Suprapubic skin (tissue), 4 donors: ENCODE measurements around the gene RPL27. TPM values are rescaled to one million over a fixed set of nuclear protein-coding genes. Genes with fewer than 3 reads are reported as not detected.

Experiments
- DNase-seq, 2 donors: peaks; one replicate each; pipeline ENCODE4 v3.0.0-alpha.2; 2019; ENCODE audit warnings: low spot score in 2 of 2
- H3K27ac ChIP-seq: fragments of 200-600 bp; sonication (generic); one replicate; pipeline ENCODE4 v1.5.1; 2019
- H3K27me3 ChIP-seq: fragments of 200-600 bp; sonication (generic); one replicate; pipeline ENCODE4 v1.5.1; 2019
- H3K36me3 ChIP-seq: fragments of 200-600 bp; sonication (generic); one replicate; pipeline ENCODE4 v1.5.1; 2019
- H3K4me1 ChIP-seq: fragments of 200-600 bp; sonication (generic); one replicate; pipeline ENCODE4 v1.5.1; 2019
- H3K4me3 ChIP-seq: fragments of 200-600 bp; sonication (generic); one replicate; pipeline ENCODE4 v1.5.1; 2019; ENCODE audit warnings: mild to moderate bottlenecking
- H3K9me3 ChIP-seq: fragments of 200-600 bp; sonication (generic); one replicate; pipeline ENCODE4 v1.5.1; 2019
- CTCF ChIP-seq, 2 donors: fragments of 200-600 bp in 1 of 2; fragments of 450-650 bp in 1 of 2; sonication (generic) in 1 of 2; IDR thresholded peaks; one replicate each; pipeline ENCODE4 v1.5.1; 2016 to 2019; ENCODE audit warnings: antibody characterized with exemption in 2 of 2, mild to moderate bottlenecking in 1 of 2, moderate library complexity in 1 of 2
- EP300 ChIP-seq: sonication (generic); formaldehyde crosslinking; IDR thresholded peaks from one replicate; pipeline ENCODE4 v1.6.1; 2017; ENCODE audit warnings: antibody characterized with exemption
- POLR2A ChIP-seq, 2 donors: fragments of 450-650 bp; IDR thresholded peaks; one replicate each; pipeline ENCODE4 v1.6.1; 2017; ENCODE audit warnings: antibody characterized with exemption in 2 of 2, mild to moderate bottlenecking in 2 of 2, moderate library complexity in 2 of 2
- POLR2AphosphoS5 ChIP-seq, 3 donors: sonication (generic); formaldehyde crosslinking; IDR thresholded peaks; one replicate each; pipeline ENCODE4 v1.6.1; 2017; ENCODE audit warnings: antibody characterized with exemption in 3 of 3
- WGBS: methylation state at CpG from one replicate; pipeline ENCODE4 v1.1.5; 2018; 5-methylcytosine and 5-hydroxymethylcytosine counted together
- total RNA-seq, 4 donors: library from RNA; depleted of rRNA; stranded (reverse); fragments of >200 nt; gene quantifications; one replicate each; pipeline ENCODE4 v1.1.0, GENCODE V29; 2016

The RPL27 gene
- total RNA-seq, 4 donors from 2014 or later, result 968 to 1,986 (median 1,251) TPM

DNA sequence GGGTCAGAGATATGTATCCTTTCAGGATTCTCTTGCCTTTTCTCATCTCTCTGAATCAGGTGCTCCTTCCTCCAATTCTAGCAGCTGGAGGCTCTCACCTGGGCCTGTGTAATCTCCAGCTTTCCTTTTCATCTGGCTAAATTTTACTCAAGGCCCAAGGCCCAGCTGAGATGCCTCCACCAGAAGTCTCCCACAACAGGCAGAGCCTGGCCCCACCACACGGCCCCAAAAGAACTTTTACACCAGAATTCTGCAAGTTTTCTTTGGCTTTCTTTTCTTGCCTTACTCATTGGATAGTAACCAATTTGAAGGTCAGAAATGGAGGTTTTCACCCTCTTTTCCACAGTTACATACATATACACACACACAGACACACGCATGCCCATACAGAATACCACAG, 41.4 kb downstream of the RPL27 start:
- Histone ChIP-seq H3K27ac (no peak overlapping the region), H3K4me3 (no peak overlapping the region), H3K4me1 (no peaks in the 10 kb centered on the region), H3K27me3 (no peaks in the 10 kb centered on the region), H3K9me3 (no peaks in the 10 kb centered on the region), H3K36me3 (no peaks in the 10 kb centered on the region)
- TF ChIP-seq POLR2AphosphoS5 (IDR thresholded peaks at IDR 0.05) (no peak), CTCF (IDR thresholded peaks at IDR 0.05) (no peak), EP300 (no peak), POLR2A (IDR thresholded peaks at IDR 0.05) (no peak)
- no peak for DNase-seq
- WGBS, result 95% methylated on average over 2 of the region's 2 CpGs

- TF ChIP-seq POLR2A (IDR thresholded peaks at IDR 0.05) (no peak), CTCF (IDR thresholded peaks at IDR 0.05) (no peak), POLR2AphosphoS5 (IDR thresholded peaks at IDR 0.05) (no peak), EP300 (no peak)
- Histone ChIP-seq H3K4me3 (no peak overlapping the region), H3K36me3 (no peaks in the 10 kb centered on the region), H3K4me1 (no peaks in the 10 kb centered on the region), H3K9me3 (no peaks in the 10 kb centered on the region), H3K27me3 (no peaks in the 10 kb centered on the region), H3K27ac (no peak overlapping the region)
- DNase-seq, result no peak
- WGBS, result 84% methylated on average over 2 of the region's 2 CpGs
Observed at GRCh38 chr17:43040655-43041054, 42.4 kb downstream of the RPL27 start.

DNA sequence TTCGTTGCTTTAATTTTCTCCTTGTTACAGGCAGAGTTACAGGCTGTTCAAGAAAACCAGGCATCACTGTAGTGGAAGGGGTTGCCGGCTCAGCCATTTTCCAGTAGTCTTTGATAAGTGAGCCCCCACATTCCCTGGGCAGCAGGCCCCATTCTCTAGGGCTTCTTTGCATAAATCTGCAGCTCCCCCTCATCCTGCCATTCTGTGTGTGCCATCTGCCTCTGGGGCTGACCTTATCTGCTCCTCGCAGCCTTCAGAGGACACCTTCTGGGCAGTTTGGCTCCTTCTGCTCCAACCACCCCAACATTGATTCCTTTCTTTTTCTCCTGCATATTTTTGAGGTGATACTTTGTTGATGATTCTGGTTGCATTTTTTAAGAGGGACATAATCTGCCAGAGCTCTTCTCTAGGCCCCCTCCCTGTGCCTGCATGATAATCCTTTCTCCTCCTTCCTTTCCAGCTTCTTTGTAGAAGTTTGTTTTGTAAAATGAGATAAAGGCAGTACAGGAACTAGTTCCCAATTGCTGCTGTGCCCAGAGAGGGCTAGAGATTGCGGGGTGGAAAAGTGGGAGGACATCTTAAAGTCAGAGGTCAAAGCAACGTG, 43.9 kb downstream of the RPL27 start:
- no peaks in the 10 kb centered on the region for H3K4me1 ChIP-seq
- H3K27me3 ChIP-seq, result no peaks in the 10 kb centered on the region
- H3K36me3 ChIP-seq, result no peaks in the 10 kb centered on the region
- H3K9me3 ChIP-seq, result no peaks in the 10 kb centered on the region
- DNase-seq, result no peak
- no peak for TF ChIP-seq EP300
- TF ChIP-seq POLR2AphosphoS5 (IDR thresholded peaks at IDR 0.05), result no peak
- no peak for TF ChIP-seq POLR2A (IDR thresholded peaks at IDR 0.05)
- TF ChIP-seq CTCF (IDR thresholded peaks at IDR 0.05), result no peak
- no peak overlapping the region for H3K4me3 ChIP-seq
- H3K27ac ChIP-seq, result no peak overlapping the region
- WGBS, result 79% methylated on average over 5 of the region's 5 CpGs

DNA sequence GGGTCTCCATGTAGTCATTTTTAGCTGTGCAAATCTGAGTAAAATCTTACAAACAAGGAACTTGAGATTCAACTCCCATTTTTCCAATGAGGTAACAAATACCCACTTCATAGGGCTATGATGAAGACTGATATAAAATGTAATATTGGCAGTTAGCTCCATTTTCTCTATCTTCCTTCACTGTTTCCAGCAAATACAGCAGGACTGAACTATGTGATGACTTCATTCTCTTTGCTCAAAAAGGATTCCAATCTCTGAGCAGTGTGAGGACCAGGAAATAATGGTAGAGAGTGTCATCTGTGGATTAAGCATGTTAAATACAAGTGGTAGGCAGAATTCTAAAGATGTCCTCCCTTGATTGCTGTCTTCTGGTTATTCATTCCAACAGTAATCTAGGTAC, 45.1 kb downstream of the RPL27 start:
- no peaks in the 10 kb centered on the region for H3K9me3 ChIP-seq
- H3K36me3 ChIP-seq, result no peaks in the 10 kb centered on the region
- DNase-seq, result no peak
- H3K27me3 ChIP-seq, result no peaks in the 10 kb centered on the region
- no peak overlapping the region for H3K27ac ChIP-seq
- no peak overlapping the region for H3K4me3 ChIP-seq
- no peak for TF ChIP-seq POLR2A (IDR thresholded peaks at IDR 0.05)
- no peak for TF ChIP-seq EP300
- no peak for TF ChIP-seq POLR2AphosphoS5 (IDR thresholded peaks at IDR 0.05)
- TF ChIP-seq CTCF (IDR thresholded peaks at IDR 0.05), result no peak
- no peaks in the 10 kb centered on the region for H3K4me1 ChIP-seq

DNA sequence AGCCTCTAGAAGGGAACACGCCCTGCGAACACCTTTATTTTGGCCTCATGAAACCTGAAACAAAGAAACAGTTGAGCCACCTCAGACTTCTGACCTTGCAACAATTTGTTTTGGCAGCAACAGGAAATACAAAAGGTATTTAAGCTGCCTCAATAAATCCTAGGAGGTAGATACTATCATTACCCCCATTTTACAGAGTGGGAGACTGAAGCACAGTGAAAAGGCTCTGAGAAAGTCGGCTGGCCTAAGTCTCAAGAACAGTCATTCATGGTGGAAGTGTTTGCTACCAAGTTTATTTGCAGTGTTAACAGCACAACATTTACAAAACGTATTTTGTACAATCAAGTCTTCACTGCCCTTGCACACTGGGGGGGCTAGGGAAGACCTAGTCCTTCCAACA, 45.8 kb downstream of the RPL27 start:
- no peaks in the 10 kb centered on the region for H3K9me3 ChIP-seq
- WGBS, result 83% methylated on average over 4 of the region's 4 CpGs

More for the DNA sequence above, 45.8 kb downstream of the RPL27 start:
- Histone ChIP-seq H3K4me1 (no peaks in the 10 kb centered on the region), H3K36me3 (no peaks in the 10 kb centered on the region), H3K27ac (no peak overlapping the region), H3K4me3 (no peak overlapping the region), H3K27me3 (no peaks in the 10 kb centered on the region)
- no peak for DNase-seq
- TF ChIP-seq POLR2AphosphoS5 (IDR thresholded peaks at IDR 0.05), result no peak
- no peak for TF ChIP-seq POLR2A (IDR thresholded peaks at IDR 0.05)
- no peak for TF ChIP-seq CTCF (IDR thresholded peaks at IDR 0.05)
- no peak for TF ChIP-seq EP300
